NCI-H460 (cell line): Measurements from ENCODE around the gene PLB1. TPM values are rescaled to one million over a fixed set of nuclear protein-coding genes. Genes with fewer than 3 reads are reported as not detected.
"Not testable (repeated sequence)": the region's sequence is repeated elsewhere in the genome, so short reads cannot be mapped to it uniquely, and the experiment has no call there.

Experiments
- DNase-seq: peaks from one replicate; pipeline ENCODE4 v3.0.0-alpha.2; 2016; ENCODE audit warnings: low read depth; ENCODE audit errors: extremely low read depth
- total RNA-seq: library from RNA; depleted of rRNA; stranded (reverse); fragments of >200 nt; shearing (Covaris generic); gene quantifications from 2 replicates; pipeline ENCODE4 v1.2.3, GENCODE V29; 2014

Gene PLB1
- total RNA-seq, 1 experiment from 2014 or later = 0.62 TPM

DNA sequence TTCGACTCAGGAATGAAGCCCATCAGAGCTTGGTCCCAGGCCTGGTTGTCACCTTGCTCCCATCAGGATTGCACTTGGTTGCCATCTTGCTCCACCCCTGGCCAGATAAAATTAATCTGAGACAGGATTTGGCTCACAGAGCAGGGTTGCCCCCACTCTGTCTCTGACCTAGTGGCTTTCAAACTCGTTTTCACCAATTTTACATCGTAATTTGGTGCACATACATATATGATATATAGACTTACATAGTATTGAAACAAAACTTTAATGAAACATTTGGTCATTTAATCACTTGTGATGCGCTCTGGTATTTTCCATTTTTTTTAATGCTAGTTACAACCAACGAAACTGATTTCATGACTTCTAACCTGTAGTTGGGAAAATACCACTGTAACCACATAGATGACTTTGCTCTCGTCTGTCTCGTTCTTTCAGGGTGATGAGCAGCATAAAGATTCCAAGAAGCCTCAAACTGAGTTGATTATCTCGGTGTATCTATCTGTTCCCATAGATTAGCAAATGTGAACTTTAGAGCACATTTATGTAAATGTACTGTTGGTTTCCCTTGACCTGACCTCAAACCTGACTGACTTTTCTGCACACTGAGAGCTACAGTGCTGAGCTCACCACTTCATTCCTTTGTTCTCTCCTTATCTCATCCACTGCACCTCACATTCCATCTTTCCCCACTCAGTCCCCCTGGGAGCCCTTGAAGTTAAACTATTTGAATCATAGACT is 30.5 kb upstream of the PLB1 start:
- DNase-seq = no peak

- no peak for DNase-seq
These were observed 26.6 kb upstream of the PLB1 start for GRCh38 chr2:28469304-28469703.

GRCh38 chr2:28469947-28470535 is 25.8 kb upstream of the PLB1 start:
- no peak for DNase-seq

DNA sequence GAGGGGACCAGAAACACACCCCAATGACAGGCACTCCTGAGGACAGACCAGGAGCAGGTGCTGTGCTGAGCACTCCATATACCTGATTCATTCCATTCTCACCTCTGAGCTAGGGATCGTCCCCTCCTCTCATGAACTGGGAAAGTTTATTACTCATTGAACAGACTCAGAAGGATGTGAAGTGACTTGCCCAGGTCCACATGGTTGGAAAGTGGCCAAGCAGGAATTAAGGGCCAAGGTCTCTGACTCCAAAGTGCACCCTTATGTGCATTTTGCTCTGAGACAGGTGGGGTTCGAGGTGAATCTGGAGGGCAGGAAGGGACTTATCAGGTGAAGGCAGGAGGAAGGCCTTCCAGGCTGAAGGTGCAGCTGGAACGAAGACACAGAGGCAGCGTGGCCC is 25.1 kb upstream of the PLB1 start:
- no peak for DNase-seq

DNA sequence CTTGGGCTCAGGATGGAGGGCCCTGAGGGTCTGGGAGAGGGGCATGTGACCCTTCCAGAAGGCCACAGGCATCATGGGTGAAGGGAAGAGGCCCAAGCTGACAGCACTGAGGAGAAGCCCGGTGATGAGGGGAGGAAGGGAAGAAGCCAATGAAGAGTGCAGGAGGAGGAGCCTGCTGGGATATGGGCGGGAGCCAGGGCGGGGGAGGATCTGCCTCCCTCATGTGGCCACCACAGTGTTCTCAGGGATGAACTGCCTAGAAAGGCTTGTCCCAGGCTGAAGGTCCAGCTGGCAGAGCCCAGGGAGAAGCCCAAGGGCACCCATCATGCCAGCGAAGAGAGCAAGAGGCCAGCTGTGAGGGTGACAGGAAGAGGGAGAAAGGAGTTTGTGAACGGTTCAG is 24.6 kb upstream of the PLB1 start:
- no peak for DNase-seq

DNA sequence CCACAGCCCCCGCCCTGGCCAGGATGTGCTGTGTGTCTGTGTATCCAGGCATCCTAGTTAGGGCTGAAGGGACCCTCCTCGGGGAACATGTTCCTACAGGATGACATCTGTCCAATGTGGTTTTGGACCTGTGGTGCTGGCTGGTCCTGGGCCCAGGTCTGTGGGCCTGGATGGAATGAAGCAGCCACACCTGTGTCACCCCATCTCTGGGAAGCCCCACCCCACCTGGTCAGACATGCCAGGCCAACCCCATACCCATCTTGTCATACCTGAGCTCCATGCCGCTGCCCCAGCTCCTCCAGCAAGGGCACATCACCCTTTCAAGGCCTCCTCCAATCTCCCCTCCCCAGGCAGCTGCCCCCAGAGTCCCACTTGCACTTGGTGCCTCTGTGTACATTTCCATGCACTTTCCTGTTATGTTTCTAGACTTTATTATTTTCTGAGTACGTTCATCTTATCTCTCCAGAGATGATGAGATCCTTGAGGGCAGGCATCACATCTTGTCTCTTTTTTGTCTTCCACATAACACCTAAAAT is 24.1 kb upstream of the PLB1 start:
- no peak for DNase-seq

DNA sequence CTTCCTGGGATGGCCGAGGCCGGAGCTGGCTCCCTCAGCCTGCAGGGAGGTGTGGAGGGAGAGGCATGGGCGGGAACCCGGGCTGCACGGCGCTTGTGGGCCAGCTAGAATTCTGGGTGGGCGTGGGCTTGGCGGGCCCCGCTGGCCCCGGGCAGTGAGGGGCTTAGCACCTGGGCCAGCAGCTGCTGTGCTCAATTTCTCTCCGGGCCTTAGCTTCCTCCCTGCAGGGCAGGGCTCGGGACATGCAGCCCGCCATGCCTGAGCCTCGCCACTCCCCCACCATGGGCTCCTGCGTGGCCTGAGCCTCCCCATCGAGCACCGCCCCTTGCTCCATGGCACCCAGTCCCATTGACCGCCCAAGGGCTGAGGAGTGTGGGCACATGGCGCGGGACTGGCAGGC is 23.2 kb upstream of the PLB1 start:
- DNase-seq = not testable (repeated sequence)

DNA sequence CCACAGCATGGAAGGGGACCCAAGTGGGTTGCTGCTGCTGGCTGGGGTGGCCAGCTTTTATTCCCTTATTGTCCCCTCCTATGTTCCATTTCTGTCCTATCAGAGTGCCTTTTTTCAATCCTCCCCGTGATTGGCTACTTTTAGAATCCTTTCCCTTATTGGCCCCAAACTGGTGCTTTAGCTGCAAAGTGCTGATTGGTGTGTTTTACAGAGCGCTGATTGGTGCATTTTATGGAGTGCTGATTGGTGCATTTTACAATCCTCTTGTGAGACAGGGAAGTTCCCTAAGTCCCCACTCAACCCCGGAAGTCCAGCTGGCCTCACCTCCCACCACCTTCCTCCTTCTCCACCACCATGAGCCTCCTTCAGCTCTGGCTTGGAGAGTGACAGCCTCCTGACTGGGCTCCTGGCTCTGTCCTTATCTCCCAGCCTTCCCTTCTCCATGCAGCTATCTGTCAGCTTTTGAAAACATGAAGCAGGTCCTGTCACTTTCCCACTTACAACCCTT is 20.7 kb upstream of the PLB1 start:
- no peak for DNase-seq

DNA sequence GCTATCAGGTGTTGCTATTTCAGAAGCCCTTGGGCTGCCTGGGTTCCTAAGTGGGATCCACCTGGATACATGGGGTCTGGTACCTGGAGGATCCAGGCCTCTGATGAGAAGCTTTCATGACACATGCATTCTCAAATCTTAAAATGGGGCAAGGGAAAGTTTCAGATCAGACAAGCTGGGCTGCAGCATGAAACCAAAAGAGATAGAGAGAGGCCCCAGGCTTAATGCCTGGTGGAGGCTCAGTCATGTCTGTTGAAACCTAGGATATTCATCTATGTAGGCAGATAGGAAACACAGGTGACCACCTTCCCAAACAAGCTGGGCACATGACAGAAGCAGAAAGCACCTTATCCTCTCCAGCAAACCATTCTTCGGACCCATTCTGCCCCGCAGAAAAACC is 18.8 kb upstream of the PLB1 start:
- DNase-seq = no peak

DNA sequence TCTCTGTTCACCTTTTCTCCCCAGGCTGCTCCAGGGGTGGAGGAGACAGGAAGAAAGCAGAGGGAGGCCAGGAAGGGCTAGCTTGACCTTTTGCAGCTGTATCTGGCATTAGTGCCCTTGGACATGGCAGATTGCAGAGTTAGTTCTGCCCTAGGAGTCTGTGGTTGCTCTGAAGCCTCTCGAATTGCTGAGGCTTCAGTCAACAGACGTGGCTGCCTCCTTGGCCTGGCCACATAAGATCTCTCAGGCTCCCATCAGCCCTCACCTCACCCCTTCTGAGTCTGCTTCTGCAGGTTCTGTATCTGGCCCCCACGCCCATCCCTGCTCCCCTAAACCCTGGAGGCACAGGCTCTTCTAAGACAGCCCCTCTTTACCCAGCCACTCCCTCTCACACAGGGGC is 18.2 kb upstream of the PLB1 start:
- no peak for DNase-seq

GRCh38 chr2:28480403-28481049 is 15.3 kb upstream of the PLB1 start:
- DNase-seq = no peak

GRCh38 chr2:28481905-28482304 is 14.0 kb upstream of the PLB1 start:
- DNase-seq = no peak

DNA sequence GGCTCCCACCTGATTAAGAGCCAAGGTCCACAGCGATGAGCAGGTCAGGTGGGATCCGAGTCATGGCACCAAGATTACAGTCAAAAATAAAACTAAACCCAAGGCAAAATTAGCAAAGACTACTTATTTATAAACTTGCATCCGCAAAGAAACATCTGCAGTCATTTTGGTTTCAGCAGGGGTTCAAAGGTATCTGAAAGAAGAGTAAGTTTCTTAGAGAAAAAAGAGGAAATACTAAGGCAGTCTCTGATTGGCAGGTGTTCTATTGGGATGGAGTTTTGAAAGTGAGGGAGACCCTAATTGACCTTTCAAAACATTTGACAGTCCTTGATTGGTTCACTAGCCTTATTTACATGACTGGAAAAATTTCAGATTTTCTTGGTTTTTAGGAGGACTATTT is 11.0 kb upstream of the PLB1 start:
- DNase-seq = no peak

DNA sequence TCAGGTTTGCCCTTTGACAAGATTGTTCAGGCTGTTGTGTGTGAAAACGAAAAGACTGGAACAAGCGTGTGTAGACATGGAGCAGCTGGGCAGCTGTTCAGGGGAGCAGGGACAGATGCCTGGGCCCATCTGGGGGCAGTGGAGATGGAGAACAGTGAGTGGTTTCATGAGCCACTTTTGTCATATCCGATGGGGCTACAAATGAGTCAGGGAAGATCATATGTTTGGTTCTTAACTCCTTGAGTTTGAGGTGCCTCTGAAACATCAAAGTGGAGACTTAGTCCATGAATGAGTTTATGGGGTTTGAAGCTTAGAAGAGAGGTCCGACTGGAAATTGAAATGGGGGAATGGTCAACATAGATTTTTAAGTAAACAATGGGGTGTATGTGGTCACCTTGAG is 9.3 kb upstream of the PLB1 start:
- no peak for DNase-seq

DNA sequence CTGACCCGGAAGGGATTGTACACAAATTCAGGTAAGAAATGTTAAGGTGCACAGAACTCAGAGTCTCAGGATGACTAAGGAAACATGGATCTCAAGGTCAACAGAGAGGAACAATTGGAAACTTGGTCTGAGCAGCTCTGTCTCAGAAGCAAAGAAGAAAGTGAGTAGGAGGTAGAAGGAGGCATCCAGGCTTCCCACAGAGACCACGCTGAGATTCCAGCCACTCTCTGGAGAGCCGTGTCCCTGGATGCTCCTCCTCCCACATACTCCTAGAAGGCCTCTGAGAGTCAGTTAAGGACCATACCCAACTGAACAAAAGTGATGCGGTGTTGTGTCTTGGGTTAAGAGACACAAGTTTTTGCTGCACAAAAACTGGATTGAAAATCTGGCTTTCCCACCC is 8.6 kb upstream of the PLB1 start:
- DNase-seq = no peak

DNA sequence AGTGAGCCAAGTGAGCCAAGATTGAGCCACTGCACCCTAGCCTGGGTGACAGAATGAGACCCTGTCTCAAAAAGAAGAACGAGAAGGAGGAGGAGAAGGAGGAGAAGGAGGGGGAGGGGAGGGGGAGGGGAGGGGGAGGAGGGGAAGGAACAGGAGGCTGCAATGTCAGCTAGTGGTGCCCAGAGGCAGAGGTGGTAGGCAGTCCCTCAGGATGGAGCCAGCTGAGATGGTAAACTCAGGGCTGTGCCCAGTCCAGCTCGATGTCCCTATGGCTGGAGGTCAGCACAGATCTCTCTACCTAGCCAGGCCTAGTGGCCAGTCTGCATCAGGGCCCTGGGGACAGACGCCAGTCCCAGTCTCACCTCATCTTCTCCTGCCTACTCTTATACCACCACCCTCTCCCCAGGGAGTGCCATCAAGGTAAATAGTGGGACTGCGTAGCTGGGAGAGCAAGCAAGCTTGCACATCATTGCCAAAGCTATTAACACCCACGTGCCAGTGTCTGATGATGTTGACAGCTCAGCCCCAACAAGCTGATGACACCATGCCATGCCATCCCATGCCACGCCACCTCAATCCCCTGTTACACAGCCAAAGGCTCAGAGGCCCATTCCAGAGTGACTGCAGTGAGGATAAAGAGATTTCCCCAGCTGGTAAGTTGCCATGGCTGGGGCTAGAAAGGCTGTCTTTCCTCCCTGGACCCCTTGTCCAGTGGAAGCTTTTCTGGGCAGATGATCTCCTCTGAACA is 7.6 kb upstream of the PLB1 start:
- DNase-seq = peak; percentile 18

GRCh38 chr2:28488858-28489575 is 6.8 kb upstream of the PLB1 start:
- DNase-seq = no peak

GRCh38 chr2:28490558-28490957 is 5.3 kb upstream of the PLB1 start:
- DNase-seq = no peak

GRCh38 chr2:28492282-28492681 is 3.6 kb upstream of the PLB1 start:
- DNase-seq = no peak

GRCh38 chr2:28493636-28494035 is 2.2 kb upstream of the PLB1 start:
- no peak for DNase-seq
